Measurements from ENCODE around the gene PMAIP1.

PMAIP1 gene

DNA sequence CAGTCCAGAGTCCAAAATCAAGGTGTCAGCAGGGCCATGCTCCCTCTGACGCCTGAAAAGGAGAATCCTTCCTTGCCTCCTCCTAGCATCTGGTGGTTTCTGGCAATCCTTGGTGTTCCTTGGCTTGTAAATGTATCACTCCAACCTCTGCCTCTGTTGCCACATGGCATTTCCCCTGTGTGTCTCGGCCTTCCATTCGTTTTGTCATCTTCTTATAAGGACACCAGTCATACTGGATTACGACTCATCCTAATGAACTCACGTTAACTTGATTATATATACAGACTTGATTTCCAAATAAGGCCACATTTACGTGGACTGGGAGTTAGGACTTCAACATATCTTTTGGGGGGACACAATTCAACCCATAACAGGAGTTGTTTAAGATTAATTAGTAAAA, 15.8 kb downstream of the PMAIP1 start:
- DNase-seq, result no peak

GRCh38 chr18:59916746-59917145, 16.9 kb downstream of the PMAIP1 start:
- DNase-seq, result no peak

DNA sequence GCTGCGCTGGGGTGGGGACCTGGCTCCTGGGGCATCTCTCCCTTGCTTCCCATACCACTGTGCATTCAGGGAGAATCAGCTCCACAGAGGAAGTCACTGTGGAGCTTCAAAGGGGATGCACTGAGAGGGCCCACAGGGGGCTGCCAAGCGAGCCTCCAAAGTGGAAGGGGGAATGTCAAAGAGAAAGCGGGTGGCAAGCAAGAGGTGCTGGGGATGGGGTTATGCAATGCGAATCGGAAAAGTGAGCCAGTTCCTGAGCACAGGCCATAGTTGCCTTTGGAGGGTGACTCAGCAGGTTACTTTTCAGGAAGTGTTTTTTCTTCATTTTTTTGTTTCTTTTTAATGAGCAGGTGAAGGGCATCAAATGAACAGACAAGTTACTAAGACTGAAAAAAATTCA, 17.6 kb downstream of the PMAIP1 start:
- DNase-seq, result no peak

DNA sequence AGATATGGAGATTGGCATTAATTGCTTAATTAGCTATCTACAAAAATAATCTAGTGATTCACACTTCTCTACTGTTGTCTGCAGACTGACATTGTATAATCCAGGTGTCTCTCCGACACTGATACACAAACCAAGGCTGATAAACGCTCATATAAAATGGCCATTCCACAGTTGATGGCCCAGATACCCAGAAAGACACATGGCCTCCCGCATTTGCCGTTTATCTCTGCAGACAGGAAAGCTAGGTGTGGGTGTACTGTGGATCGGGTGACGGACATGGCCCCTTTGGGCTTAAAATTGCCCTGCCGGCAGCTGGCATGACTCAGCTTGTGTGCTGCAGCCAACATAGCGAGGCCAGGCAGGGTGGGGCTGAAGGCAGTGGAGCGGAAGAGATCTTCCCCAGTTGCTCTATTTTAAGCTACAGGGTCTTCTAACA, 18.5 kb downstream of the PMAIP1 start:
- DNase-seq, result no peak

DNA sequence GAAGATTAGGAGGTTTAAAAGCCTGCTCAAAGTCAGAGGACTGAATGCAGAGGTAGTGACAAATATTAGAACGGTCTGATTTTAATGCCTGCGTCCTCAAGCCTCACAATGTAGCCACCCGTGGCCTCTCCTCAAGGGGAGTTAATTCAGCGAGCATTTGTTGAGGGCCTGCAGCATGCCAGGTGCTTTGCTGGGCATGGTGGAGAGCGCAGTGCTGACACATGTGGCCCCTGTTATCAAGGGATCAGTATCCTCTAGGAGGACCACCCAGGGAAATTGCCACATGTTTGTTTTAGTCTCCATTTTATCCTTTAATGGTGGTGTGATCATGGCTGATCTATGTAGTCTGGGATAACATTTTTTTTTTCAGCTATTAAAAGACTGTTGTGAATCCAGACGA, 19.2 kb downstream of the PMAIP1 start:
- no peak for DNase-seq

GRCh38 chr18:59921384-59921891, 21.6 kb downstream of the PMAIP1 start:
- DNase-seq, result no peak

DNA sequence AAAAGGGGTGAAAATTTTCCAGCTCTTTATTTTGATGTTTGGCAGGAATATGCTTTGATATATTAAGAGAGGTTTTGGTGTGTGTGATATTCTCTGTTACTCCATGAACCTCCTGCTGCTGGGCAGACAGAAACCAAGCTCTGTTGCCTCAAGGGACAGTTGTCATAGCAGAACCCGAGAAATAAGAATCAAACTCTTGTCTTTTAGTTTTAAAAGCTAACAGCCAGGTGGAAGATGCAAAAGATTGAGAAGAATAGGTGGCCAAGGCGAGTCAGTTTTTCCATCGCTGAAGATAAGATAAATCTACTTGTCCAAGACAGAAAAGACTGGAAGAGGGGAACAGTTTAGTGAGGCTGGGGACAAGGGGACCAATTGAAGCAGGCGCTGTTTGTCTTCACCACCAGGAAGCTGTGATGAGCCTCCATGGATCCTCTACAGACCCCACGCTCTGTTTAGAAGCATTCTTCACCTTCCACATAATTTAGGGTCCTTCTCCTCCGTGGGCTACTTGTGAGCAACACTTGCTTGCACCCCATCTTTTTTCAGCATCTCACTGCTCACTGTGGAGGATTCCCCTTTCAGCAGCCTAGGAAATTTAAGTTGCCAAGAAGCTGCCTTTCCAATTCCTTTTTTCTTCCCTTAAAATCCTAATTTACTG, 23.9 kb downstream of the PMAIP1 start:
- no peak for DNase-seq

DNA sequence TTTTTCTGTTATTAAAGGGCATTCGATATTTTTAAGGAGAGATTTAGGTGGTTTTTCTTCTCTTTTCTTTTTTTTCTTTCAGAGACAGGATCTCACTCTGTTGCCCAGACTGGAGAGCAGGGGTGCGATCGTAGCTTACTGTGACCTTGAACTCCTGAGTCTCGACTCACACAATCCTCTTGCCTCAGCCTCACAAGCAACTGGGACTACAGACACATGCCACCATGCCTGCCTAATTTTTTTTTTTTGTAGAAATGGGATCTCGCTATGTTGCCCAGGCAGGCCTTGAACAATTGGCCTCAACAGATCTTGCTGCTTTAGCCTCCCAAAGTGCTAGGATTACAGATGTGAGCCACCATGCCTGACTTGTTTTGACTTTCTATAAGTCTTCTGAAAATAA, 26.3 kb downstream of the PMAIP1 start:
- no peak for DNase-seq

DNA sequence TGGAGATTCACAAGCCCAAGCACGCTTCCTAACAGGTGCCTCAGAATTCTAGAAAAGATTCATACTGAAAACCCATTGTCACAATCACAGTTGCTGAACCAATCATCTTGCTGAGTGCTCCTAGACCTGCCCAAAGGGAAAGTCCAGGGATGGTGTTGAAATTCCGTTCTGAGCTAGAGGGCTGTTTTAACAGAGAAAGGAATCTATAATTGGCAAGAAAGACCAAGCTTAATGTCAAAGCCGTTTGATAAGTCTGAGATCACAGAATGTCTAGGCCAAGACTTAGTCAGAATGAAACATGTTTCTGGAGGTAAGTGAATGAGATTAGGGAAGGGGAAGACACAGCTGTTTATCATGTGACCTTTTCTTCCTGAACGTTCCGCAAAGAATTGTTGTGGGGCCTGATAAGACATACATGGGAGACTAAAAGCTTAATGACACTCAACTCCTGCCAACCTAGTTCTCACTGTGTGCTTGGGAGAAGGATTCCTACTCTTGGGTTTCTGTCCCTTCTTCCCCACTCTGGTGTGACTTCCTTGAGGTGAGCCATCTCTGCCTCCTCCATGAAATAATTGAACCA, 27.5 kb downstream of the PMAIP1 start:
- no peak for DNase-seq

GRCh38 chr18:59928201-59928600, 28.4 kb downstream of the PMAIP1 start:
- DNase-seq, result no peak

DNA sequence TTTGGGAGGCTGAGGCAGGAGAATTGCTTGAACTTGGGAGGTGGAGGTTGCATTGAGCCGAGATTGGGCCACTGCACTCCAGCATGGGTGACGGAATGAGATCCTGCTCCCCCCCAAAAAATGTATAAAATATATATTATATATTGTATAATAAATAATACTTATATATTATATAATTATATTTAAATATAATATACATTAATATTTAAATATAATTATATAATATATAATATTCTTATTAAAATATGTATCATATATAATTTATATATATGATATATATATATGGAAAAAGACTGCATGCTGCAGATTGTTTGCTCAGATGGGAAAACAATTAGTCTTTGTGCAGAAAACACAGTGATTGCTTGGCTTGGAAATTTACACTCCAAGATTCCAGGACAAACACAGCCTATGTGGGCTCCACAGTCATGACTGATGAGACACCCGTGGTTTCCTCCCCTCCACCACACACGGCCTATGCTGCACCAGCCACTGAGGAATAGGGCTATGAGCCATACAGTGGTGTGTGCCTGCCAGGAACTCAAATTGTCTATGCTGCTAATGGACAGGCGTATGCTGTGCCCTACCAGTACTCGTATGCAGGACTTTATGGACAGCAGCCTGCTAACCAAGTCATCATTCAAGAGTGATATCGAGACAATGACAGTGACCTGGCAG, 30.0 kb downstream of the PMAIP1 start:
- DNase-seq, result no peak

GRCh38 chr18:59932401-59932800, 32.6 kb downstream of the PMAIP1 start:
- no peak for DNase-seq

DNA sequence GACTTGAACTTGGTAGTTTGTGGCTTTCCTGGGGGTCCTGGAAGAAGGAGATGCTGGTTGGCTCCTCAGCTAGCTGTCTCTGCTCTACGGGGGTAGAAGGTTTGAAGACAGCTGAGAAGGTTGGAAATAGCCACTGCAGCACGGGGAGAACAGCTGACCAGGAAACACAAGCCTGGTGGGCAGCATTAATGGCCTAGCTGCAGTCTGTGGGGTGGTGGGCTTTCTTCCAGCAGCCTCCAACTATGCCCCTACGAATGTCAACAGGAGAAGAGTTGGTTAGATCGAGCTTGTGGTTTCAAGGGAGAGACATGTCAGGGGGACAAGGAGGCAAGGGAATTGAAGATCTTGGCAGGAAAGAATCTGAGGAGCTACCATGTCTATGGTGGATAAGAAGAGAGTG, 38.9 kb downstream of the PMAIP1 start:
- DNase-seq, result no peak

GRCh38 chr18:59939127-59939526, 39.3 kb downstream of the PMAIP1 start:
- DNase-seq, result no peak

- no peak for DNase-seq
Observed at GRCh38 chr18:59940068-59940467, 40.3 kb downstream of the PMAIP1 start.

DNA sequence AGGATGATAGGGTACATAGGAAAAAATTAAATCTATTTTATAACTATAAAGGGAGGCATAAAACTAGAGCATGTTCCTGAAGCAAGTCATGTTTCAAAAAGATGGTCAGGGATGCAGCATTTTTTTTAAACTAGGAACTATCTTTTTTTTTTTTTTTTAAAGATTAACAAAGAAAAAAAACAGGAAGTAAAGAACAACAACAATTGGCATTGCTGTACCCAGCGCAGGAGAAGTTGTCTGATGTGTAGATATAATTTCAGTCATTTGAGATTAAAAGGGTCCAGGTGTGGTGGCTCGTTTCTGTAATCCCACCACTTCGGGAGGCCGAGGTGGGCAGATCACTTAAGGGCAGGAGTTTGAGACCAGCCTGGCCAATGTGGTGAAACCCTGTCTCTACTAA, 41.5 kb downstream of the PMAIP1 start:
- DNase-seq, result no peak

DNA sequence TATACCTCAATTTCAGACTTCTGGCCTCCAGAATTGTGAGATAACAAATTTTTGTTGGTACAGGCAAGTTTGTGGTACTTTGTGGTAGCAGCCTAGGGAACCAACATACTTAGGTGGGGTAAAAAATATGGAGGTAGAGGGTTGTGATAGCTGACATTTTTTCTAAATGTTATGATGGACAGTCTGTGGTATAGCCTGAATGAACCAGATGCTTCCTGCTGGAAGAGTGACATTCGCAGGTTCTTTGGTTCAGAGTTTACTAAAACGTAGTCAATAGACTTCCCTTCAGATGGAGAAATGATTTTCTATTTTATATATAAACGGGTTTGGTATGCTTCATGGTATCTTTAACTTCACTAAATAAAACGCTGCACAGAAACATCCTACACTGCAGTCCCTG, 42.8 kb downstream of the PMAIP1 start:
- no peak for DNase-seq

- no peak for DNase-seq
Observed at GRCh38 chr18:59945544-59945943, 45.7 kb downstream of the PMAIP1 start.

GRCh38 chr18:59950215-59950944, 50.6 kb downstream of the PMAIP1 start:
- DNase-seq, result no peak

- DNase-seq, result no peak
Observed at GRCh38 chr18:59951591-59951990, 51.8 kb downstream of the PMAIP1 start.

DNA sequence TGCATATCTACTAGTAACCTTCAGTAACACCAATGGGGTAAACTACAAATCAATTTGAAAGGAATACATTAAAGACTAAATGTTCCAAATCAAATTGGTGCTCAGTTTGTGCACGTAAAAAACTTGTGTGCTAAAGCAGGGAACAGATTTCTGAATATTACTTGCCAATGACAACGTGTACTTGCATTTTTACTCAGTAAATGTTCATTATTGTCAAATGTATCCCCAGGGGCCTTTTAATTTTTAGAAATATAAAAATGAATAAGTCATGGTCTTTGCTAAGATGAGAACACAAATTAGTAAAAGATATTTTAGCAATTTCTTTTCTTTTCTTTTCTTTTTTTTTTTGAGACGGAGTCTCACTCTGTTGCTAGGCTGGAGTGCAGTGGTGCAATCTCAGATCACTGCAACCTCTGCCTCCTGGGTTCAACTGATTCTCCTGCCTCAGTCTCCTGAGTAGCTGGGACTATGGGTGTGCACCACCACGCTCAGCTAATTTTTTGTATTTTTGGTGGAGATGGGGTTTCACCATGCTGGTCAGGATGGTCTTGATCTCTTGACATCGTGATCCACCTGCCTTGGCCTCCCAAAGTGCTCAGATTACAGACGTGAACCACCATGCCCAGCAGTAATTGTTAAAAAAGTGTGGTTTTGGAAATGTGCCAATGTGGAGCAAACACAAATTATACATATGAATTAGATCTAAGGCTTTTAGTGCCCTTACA, 52.6 kb downstream of the PMAIP1 start:
- no peak for DNase-seq

All from activated gamma-delta T cell (primary cell).